Measurements from ENCODE around the gene ELAVL3. TPM values are rescaled to one million over a fixed set of nuclear protein-coding genes. Genes with fewer than 3 reads are reported as not detected.
A peak's percentile ranks its signal among the peaks of the same experiment; 100 is the strongest.

The ELAVL3 gene
- not detected for total RNA-seq

DNA sequence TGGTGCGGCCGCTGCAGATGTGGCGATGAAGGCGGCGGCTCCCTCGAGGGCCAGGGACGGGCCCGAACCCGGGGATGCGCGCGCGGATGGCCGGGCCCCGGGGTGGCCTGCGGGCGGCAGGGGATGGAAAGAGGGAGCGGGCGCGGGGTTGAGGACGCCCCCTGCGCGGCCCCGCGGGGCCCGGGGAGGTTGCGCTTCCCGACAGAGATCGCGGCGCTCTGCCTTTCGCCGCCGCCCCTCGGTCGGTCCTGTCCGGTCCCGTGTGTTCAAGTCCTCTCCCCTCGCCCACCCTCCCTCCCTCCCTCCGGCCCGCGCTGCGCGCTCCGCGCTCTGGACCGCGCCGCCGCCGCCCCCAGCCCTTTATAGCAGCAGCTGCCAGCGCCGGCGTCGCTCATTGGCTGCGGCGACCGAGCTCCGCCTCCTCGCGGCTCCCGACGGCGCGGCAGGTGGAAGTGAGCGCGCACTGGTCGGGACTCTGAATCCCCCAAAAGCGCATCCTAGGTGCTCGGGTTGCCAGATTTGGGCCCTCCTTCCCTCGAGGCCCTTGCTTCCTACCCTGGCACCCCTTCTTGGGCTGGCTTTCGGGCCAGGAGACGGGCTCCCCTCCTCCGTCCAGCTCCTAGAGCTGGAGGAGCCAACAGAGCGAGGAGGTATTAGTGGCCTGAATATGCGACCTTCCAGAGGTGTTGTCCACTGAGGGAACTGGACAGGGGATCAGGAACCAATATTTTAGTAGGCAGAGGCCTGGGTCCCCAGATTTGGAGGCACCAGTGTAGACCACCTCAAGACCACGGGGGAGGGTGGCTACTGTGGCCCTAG lies at the start of gene ELAVL3:
TSS of gene ELAVL3 (minus strand) at position 332 of the 819 bp plus-strand sequence. CDS start 438 bp downstream, outside the sequence.
- WGBS, 2 donors = 18% methylated on average over 19 to 23 of the region's 77 CpGs
- H3K27me3 ChIP-seq = peaks cover 0 to 65% of the 10 kb centered on the region in 2 donors

DNA sequence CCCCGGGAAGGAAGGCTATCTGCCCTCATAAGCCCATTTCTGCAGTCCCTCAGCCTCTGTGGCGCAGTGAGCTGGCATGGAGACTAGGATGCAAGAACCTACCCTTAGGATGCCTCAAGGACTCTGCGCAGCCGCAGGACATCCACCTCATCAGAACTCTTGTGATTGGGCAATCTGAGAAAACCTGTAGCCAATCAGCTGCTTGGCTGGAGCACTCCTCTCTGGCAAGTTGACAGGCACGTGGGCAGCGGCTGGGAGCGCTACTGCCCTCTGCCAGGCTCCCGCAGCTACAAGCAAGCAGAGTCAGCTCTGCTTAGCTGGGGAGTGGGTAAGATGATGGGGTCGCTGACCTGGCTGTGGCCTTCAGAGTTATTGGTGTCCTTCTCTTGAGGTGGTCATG lies 49.6 kb upstream of the ELAVL3 start:
- DNase-seq (ENCODE audit: low spot score in 2 of 2) = peak in 1 of 2 donors; percentile 23
- Histone ChIP-seq H3K27ac (no peak overlapping the region), H3K27me3 (no peaks in the 10 kb centered on the region), H3K4me3 (no peak overlapping the region), H3K36me3 (peaks cover 0 to 7% (median 0%) of the 10 kb centered on the region in 3 donors), H3K9me3 (no peaks in the 10 kb centered on the region), H3K4me1 (peaks cover 0 to 38% (median 13%) of the 10 kb centered on the region in 4 donors)
- 23 to 24% methylated on average over 7 to 9 of the region's 9 CpGs for WGBS, 2 donors
- TF ChIP-seq, protein P1, sequence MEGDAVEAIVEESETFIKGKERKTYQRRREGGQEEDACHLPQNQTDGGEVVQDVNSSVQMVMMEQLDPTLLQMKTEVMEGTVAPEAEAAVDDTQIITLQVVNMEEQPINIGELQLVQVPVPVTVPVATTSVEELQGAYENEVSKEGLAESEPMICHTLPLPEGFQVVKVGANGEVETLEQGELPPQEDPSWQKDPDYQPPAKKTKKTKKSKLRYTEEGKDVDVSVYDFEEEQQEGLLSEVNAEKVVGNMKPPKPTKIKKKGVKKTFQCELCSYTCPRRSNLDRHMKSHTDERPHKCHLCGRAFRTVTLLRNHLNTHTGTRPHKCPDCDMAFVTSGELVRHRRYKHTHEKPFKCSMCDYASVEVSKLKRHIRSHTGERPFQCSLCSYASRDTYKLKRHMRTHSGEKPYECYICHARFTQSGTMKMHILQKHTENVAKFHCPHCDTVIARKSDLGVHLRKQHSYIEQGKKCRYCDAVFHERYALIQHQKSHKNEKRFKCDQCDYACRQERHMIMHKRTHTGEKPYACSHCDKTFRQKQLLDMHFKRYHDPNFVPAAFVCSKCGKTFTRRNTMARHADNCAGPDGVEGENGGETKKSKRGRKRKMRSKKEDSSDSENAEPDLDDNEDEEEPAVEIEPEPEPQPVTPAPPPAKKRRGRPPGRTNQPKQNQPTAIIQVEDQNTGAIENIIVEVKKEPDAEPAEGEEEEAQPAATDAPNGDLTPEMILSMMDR (IDR thresholded peaks at IDR 0.05) = no peak
- TF ChIP-seq EP300 (IDR thresholded peaks at IDR 0.05) = peak in 1 of 2 donors; percentile 6

More for the DNA sequence above, at the start of gene ELAVL3:
- H3K4me3 ChIP-seq = peak within 1 kb of the TSS in 1 of 4 donors; percentile 46
- TF ChIP-seq, protein P1 (IDR thresholded peaks at IDR 0.05) = no peak
- TF ChIP-seq EP300 (IDR thresholded peaks at IDR 0.05) (no peak), POLR2A (IDR thresholded peaks at IDR 0.05) (no peak)
- no peak within 1 kb of the TSS for H3K27ac ChIP-seq
- H3K4me1 ChIP-seq = peaks cover 0 to 47% (median 22%) of the 10 kb centered on the region in 4 donors
- H3K36me3 ChIP-seq = peaks cover 0 to 29% (median 6%) of the 10 kb centered on the region in 3 donors
- peaks cover 0 to 5% (median 0%) of the 10 kb centered on the region in 4 donors for H3K9me3 ChIP-seq
- no peak for DNase-seq (ENCODE audit: low spot score in 2 of 2)

DNA sequence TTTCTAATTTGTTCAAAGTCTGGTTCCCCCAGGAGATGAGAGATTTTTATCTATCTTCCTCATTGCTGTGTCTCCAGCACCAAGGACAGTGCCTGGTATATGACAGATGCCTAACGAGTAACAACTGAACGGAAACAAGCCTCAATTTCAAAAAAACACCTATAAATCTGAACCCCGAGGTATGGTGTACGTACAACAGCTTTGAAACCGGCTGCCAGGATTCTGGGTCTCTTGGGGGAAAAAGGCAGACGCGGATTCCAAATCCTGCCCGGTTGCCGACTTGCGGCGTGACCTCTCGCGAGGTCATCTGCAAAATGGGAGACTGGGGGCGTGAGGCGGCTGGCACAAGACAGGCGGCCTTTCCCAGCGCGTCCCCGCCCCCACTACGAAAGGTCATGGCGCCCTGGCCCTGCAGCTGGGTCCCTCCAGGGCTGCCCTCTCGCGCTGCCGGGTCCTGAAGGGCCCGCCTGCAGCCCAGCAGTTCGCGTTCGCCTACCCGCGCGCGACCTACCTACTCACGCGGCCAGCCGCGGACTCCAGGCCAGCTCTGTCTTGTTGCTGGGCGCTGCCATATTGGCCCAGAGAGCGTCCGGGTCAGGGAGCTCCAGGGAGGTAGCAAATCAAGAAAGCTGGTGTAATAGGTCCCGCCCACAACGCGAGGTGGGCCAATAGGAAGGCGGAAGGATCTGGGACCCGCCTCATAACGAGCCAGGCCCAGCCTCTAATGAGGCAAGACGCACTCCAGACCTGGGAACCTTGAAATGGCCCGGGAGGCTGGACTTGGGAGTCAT lies 47.9 kb upstream of the ELAVL3 start, which contains the start of gene ECSIT:
TSS of gene ECSIT (minus strand) at position 584 of the 791 bp plus-strand sequence. CDS start 9,964 bp downstream, outside the sequence.
- Histone ChIP-seq H3K4me3 (peak within 1 kb of the TSS; percentile 78 to 92 (median 84)), H3K9me3 (no peaks in the 10 kb centered on the region), H3K4me1 (peaks cover 0 to 33% (median 12%) of the 10 kb centered on the region in 4 donors), H3K27me3 (no peaks in the 10 kb centered on the region), H3K36me3 (peaks cover 0 to 24% (median 0%) of the 10 kb centered on the region in 3 donors), H3K27ac (peak within 1 kb of the TSS; percentile 60 to 89 (median 87))
- DNase-seq (ENCODE audit: low spot score in 2 of 2) = peak; percentile 96 to 98
- peak; percentile 41 to 84 for TF ChIP-seq EP300 (IDR thresholded peaks at IDR 0.05)
- TF ChIP-seq, protein P1 (IDR thresholded peaks at IDR 0.05) = peak in 2 of 5 experiments; percentile 10 to 16
- peak in 1 of 2 donors; percentile 48 for TF ChIP-seq POLR2A (IDR thresholded peaks at IDR 0.05)
- WGBS, 2 donors = 0 to 1% methylated on average over 22 of the region's 47 CpGs

GRCh38 chr19:11519138-11519537 lies 38.3 kb upstream of the ELAVL3 start:
- WGBS, 2 donors = 92 to 98% methylated on average over 7 to 9 of the region's 9 CpGs
- H3K4me3 ChIP-seq = no peak overlapping the region

More at GRCh38 chr19:11519138-11519537, 38.3 kb upstream of the ELAVL3 start:
- Histone ChIP-seq H3K27me3 (no peaks in the 10 kb centered on the region), H3K36me3 (peaks cover 0 to 80% (median 6%) of the 10 kb centered on the region in 3 donors), H3K4me1 (no peaks in the 10 kb centered on the region), H3K9me3 (no peaks in the 10 kb centered on the region), H3K27ac (no peak overlapping the region)
- no peak for TF ChIP-seq POLR2A (IDR thresholded peaks at IDR 0.05)
- TF ChIP-seq EP300 (IDR thresholded peaks at IDR 0.05) = no peak
- TF ChIP-seq, protein P1 (IDR thresholded peaks at IDR 0.05) = no peak
- no peak for DNase-seq (ENCODE audit: low spot score in 2 of 2)

Measured in tibial nerve (tissue), 4 donors.